ENCODE results near the gene NCKAP5. TPM values are rescaled to one million over a fixed set of nuclear protein-coding genes. Genes with fewer than 3 reads are reported as not detected.

NCKAP5 gene
- total and polyA plus RNA-seq, 10 donors = 0.39 to 6.0 (median 3.3) TPM

GRCh38 chr2:133286326-133286922, 281.8 kb downstream of the NCKAP5 start:
- intact Hi-C loops (cut with DNase I; ENCODE audit: low total_unique reads) = no loop called here
- 63 to 82% (median 78%) methylated on average over 1 of the region's 1 CpG for WGBS, 5 donors
- Histone ChIP-seq H3K36me3 (no peaks in the 10 kb centered on the region), H3K27ac (no peak overlapping the region), H3K27me3 (replicated peaks in 1 of 7) (no peaks in the 10 kb centered on the region), H3K9me3 (no peaks in the 10 kb centered on the region), H3K4me1 (no peaks in the 10 kb centered on the region), H3K4me3 (no peak overlapping the region)
- no peak for DNase-seq
- TF ChIP-seq CTCF (IDR thresholded peaks at IDR 0.05 in 8 of 11, conservative IDR thresholded peaks at IDR 0.05 in 3 of 11) (no peak), POLR2A (IDR thresholded peaks at IDR 0.05) (no peak), POLR2AphosphoS5 (IDR thresholded peaks at IDR 0.05) (no peak)

- Histone ChIP-seq H3K27me3 (replicated peaks in 1 of 7) (no peaks in the 10 kb centered on the region), H3K4me3 (no peak overlapping the region), H3K27ac (no peak overlapping the region), H3K36me3 (no peaks in the 10 kb centered on the region), H3K9me3 (peaks cover 0 to 1% (median 0%) of the 10 kb centered on the region in 8 donors), H3K4me1 (no peaks in the 10 kb centered on the region)
- no peak for DNase-seq
- TF ChIP-seq POLR2A (IDR thresholded peaks at IDR 0.05) (no peak), POLR2AphosphoS5 (IDR thresholded peaks at IDR 0.05) (no peak), CTCF (IDR thresholded peaks at IDR 0.05 in 8 of 11, conservative IDR thresholded peaks at IDR 0.05 in 3 of 11) (no peak)
- 43 to 59% (median 58%) methylated on average over 3 of the region's 3 CpGs for WGBS, 5 donors
- intact Hi-C loops (cut with DNase I; ENCODE audit: low total_unique reads) = no loop called here
Observed at GRCh38 chr2:133273031-133273430, 295.2 kb downstream of the NCKAP5 start.

- Histone ChIP-seq H3K9me3 (no peaks in the 10 kb centered on the region), H3K4me3 (no peak overlapping the region), H3K27me3 (replicated peaks in 1 of 7) (peaks cover 0 to 14% (median 0%) of the 10 kb centered on the region in 7 donors), H3K4me1 (peaks cover 0 to 15% (median 10%) of the 10 kb centered on the region in 6 donors), H3K36me3 (no peaks in the 10 kb centered on the region), H3K27ac (no peak overlapping the region)
- whole genome bisulfite sequencing, 5 donors = 74 to 89% (median 86%) methylated on average over 4 of the region's 4 CpGs
- intact Hi-C loops (cut with DNase I; ENCODE audit: low total_unique reads) = no loop called here
- DNase-seq = no peak
- TF ChIP-seq POLR2A (IDR thresholded peaks at IDR 0.05) (no peak), CTCF (IDR thresholded peaks at IDR 0.05 in 8 of 11, conservative IDR thresholded peaks at IDR 0.05 in 3 of 11) (no peak), POLR2AphosphoS5 (IDR thresholded peaks at IDR 0.05) (no peak)
Observed at GRCh38 chr2:133271105-133271504, 297.2 kb downstream of the NCKAP5 start.

GRCh38 chr2:133270550-133270949, 297.7 kb downstream of the NCKAP5 start:
- H3K27ac ChIP-seq = no peak overlapping the region
- no peaks in the 10 kb centered on the region for H3K36me3 ChIP-seq
- DNase-seq = no peak
- H3K4me3 ChIP-seq = no peak overlapping the region
- no peak for TF ChIP-seq POLR2A (IDR thresholded peaks at IDR 0.05)
- TF ChIP-seq CTCF (IDR thresholded peaks at IDR 0.05 in 8 of 11, conservative IDR thresholded peaks at IDR 0.05 in 3 of 11) = no peak
- TF ChIP-seq POLR2AphosphoS5 (IDR thresholded peaks at IDR 0.05) = no peak
- no peaks in the 10 kb centered on the region for H3K9me3 ChIP-seq
- H3K4me1 ChIP-seq = peaks cover 0 to 21% (median 15%) of the 10 kb centered on the region in 6 donors
- WGBS, 5 donors = 85 to 96% (median 89%) methylated on average over 5 of the region's 5 CpGs
- H3K27me3 ChIP-seq (replicated peaks in 1 of 7) = peaks cover 0 to 20% (median 0%) of the 10 kb centered on the region in 7 donors
- intact Hi-C loops (cut with DNase I; ENCODE audit: low total_unique reads) = no loop called here

All from spleen (tissue), 11 donors.